Epithelial cell of esophagus (primary cell): ENCODE results near the gene TTC9B.

Experiments
- DNase-seq: peaks from one replicate; pipeline ENCODE4 v3.0.0; 2010; ENCODE audit warnings: low read depth
- H3K4me3 ChIP-seq: 2 replicates; pipeline ENCODE4 v1.5.1; 2011; ENCODE audit warnings: mild to moderate bottlenecking, low read length, control low read depth
- TF ChIP-seq, protein P1 (sequence below): IDR thresholded peaks from 2 replicates; pipeline ENCODE4 v1.5.1; 2011; ENCODE audit warnings: low read depth, mild to moderate bottlenecking, low read length, control low read depth, inconsistent platforms; ENCODE audit not compliant: insufficient read depth; ENCODE audit errors: missing control alignments

The TTC9B gene

DNA sequence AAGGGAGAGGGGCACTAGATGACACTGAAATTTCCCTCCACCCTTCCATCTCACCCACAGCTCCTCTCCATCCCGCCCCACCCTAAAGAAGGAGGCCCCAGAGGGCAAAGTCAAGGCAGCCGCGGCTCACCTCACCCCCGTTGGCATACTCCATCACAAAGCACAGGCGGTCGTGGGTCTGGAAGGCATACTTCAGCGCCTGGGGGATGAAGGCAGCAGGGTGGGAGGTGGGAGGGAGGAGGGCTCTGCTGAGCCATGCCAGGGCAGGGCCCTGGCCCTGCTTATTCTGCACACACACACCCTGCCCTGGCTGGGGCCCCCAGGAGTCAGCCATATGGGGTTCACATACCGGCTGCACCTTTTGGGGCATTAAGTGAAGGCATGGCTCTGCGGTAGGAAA, 20.6 kb upstream of the TTC9B start:
- H3K4me3 ChIP-seq, result no peak overlapping the region
- TF ChIP-seq, protein P1, sequence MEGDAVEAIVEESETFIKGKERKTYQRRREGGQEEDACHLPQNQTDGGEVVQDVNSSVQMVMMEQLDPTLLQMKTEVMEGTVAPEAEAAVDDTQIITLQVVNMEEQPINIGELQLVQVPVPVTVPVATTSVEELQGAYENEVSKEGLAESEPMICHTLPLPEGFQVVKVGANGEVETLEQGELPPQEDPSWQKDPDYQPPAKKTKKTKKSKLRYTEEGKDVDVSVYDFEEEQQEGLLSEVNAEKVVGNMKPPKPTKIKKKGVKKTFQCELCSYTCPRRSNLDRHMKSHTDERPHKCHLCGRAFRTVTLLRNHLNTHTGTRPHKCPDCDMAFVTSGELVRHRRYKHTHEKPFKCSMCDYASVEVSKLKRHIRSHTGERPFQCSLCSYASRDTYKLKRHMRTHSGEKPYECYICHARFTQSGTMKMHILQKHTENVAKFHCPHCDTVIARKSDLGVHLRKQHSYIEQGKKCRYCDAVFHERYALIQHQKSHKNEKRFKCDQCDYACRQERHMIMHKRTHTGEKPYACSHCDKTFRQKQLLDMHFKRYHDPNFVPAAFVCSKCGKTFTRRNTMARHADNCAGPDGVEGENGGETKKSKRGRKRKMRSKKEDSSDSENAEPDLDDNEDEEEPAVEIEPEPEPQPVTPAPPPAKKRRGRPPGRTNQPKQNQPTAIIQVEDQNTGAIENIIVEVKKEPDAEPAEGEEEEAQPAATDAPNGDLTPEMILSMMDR, result no peak
- no peak for DNase-seq

DNA sequence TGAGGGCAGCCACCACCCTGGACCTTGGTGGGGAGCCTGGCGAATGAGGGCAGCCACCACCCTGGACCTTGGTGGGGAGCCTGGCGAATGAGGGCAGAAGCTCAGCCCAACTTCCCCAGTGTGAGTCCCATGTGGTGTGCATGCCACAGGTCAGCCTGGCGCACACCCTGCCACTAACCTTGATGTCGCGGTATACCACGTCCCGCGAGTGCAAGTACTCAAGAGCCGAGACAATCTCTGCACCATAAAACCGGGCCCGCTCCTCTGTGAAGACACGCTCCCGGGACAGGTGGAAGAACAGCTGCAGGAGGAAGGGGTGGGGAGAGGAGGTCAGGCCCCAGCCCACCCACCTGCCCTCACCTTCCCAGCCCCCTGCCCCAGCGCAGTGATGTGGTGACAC, 19.6 kb upstream of the TTC9B start:
- H3K4me3 ChIP-seq, result no peak overlapping the region
- no peak for DNase-seq
- TF ChIP-seq, protein P1, result no peak

- TF ChIP-seq, protein P1, result no peak
- DNase-seq, result no peak
- H3K4me3 ChIP-seq, result no peak overlapping the region
These were observed 18.2 kb upstream of the TTC9B start for GRCh38 chr19:40236366-40236765.

- DNase-seq, result no peak
- H3K4me3 ChIP-seq, result no peak overlapping the region
These were observed 17.8 kb upstream of the TTC9B start for GRCh38 chr19:40236026-40236355.

DNA sequence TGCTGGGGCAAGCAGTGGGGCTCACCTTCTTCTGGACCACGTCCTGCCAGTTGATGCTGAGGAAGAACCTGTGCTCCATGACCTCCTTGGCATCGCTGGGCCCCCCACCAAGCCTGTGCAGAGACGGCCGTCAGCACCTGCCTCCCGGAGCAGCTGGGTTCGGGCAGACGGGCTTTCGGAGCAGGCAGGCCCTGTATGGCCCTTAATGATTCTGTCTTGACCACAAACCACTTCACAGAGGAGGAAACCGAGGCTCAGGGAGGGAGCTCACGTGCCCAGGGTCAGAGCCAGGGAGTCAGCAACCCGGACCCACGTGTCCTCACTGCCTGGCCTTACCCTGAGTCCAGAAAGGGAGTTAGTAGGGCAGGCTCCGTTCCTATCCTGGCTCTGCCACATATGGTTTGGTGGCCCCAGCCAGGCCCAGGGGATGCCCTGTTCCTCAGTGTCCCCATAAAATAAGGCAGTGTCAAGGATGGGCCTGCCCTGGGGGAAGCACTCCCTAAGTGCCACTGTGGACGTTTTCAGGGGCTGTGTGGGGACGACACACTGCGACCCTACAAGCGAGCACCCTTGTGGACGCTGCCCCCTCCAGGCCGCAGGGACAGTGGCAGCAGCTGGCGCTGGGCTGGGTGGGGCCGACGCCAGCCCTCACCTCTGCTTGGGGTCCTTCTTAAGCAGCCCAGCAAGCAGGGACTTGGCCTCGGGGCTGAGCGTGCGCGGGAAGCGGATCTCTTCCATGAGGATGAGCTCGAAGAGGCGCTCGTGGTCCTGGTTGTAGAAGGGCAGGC, 17.2 kb upstream of the TTC9B start:
- H3K4me3 ChIP-seq, result no peak overlapping the region
- TF ChIP-seq, protein P1, result no peak
- no peak for DNase-seq

More at GRCh38 chr19:40236026-40236355, 17.8 kb upstream of the TTC9B start:
- TF ChIP-seq, protein P1, result no peak

DNA sequence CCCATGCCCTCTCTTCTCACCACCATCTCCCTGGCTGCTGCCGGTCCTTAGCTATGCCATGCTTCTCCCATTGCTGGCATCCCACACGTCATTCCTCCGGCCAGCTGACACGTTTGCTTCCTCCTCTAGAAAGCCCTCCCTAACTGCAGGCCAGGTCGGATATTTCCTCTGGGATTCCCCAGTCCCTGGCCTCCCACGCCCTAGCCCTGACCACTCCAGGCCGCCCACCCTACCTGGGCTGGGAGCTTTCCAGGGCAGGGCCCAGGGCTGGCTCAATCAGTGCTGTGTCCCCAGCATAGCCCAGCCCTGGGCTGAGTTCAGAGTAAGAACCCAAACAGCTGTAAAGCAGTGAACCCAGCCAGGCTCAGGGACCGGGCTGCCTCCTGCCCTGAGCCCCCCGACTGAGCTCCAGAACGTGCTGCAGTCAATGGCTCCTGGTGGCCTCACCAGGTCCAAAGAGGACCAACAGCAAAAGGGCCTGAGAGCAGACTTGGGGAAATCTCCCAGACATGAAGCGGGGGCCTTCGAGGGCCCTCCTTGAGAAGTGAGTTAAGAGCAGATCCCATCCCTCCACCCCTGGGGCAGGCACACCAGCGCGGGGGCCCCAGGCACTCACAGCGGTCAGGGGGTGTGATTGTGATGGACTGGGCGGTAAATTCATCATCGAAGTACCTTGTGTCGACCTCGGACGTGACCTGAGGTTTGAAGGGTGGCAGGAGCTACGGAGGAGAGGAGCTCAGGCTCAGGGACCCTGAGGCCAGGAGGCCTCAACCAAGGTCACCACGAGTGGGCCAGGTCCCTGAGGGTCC, 16.4 kb upstream of the TTC9B start:
- no peak for DNase-seq
- TF ChIP-seq, protein P1, result no peak
- H3K4me3 ChIP-seq, result no peak overlapping the region
